HFF-Myc (cell line): Measurements from ENCODE around the gene HSP90B1.
A peak's percentile ranks its signal among the peaks of the same experiment; 100 is the strongest.

Experiments
- DNase-seq: peaks from one replicate; pipeline ENCODE4 v3.0.0-alpha.2; 2011; ENCODE audit warnings: low read depth; ENCODE audit errors: extremely low read depth
- H3K4me3 ChIP-seq: replicated peaks from 2 replicates; pipeline ENCODE4 v1.5.1; 2011; ENCODE audit warnings: low read depth, mild to moderate bottlenecking, control low read depth, low read length
- TF ChIP-seq, protein P1 (sequence below): IDR thresholded peaks from 2 replicates; pipeline ENCODE4 v1.5.1; 2012; ENCODE audit warnings: mild to moderate bottlenecking, low read depth, low read length, control low read depth; ENCODE audit errors: missing control alignments

HSP90B1 gene

GRCh38 chr12:103929046-103929783 is 995 bp upstream of the HSP90B1 start:
- peak overlapping the region; percentile 88 for H3K4me3 ChIP-seq
- TF ChIP-seq, protein P1, sequence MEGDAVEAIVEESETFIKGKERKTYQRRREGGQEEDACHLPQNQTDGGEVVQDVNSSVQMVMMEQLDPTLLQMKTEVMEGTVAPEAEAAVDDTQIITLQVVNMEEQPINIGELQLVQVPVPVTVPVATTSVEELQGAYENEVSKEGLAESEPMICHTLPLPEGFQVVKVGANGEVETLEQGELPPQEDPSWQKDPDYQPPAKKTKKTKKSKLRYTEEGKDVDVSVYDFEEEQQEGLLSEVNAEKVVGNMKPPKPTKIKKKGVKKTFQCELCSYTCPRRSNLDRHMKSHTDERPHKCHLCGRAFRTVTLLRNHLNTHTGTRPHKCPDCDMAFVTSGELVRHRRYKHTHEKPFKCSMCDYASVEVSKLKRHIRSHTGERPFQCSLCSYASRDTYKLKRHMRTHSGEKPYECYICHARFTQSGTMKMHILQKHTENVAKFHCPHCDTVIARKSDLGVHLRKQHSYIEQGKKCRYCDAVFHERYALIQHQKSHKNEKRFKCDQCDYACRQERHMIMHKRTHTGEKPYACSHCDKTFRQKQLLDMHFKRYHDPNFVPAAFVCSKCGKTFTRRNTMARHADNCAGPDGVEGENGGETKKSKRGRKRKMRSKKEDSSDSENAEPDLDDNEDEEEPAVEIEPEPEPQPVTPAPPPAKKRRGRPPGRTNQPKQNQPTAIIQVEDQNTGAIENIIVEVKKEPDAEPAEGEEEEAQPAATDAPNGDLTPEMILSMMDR, result no peak
- DNase-seq, result peak; percentile 90

GRCh38 chr12:103929784-103930033 is 501 bp upstream of the HSP90B1 start:
- TF ChIP-seq, protein P1, result no peak
- peak overlapping the region; percentile 88 for H3K4me3 ChIP-seq

DNA sequence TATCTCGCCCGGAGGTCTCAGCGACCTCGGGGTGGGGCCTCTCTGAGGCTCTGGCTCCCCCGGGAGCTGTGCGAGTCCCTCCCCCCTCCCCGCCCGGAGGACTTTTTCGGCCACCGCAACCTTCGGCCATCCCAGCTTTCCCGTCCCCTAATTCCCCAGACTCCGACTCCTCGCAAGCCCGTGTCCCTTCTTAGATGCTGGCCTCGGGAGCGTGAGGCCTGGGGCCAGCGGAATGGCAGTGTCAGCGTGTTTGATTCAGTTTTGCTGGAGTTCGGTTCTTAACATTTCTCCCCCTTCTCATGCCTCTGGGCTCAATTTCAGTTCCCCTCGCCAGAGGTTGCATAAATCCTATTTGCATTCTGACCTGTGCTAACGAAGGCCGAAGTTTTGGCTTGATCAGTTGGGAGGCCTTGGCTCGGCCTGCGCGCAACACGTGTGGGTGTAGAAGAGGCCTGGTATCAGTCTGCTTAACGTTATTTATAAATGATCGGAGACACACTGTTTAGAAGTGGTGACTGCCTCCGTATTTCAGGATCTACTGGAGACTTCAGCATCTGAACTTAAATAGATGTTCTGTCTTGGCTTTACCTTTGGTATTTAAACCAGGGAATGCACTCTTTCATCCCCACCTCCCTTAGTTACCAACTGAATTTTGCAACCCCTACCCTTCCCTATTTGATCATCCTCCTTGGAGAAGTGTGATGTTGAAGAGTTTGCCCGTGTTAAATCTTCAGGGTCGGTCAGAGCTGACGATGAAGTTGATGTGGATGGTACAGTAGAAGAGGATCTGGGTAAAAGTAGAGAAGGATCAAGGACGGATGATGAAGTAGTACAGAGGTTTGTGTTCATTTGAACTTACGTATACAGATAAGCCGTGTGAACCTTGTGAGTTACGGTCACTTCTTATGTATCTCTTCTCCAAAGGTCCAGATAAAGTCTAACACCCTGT is 851 bp downstream of the HSP90B1 start:
- TF ChIP-seq, protein P1, result no peak
- H3K4me3 ChIP-seq, result peak overlapping the region; percentile 88
- DNase-seq, result no peak

More at GRCh38 chr12:103929784-103930033, 501 bp upstream of the HSP90B1 start:
- DNase-seq, result no peak

DNA sequence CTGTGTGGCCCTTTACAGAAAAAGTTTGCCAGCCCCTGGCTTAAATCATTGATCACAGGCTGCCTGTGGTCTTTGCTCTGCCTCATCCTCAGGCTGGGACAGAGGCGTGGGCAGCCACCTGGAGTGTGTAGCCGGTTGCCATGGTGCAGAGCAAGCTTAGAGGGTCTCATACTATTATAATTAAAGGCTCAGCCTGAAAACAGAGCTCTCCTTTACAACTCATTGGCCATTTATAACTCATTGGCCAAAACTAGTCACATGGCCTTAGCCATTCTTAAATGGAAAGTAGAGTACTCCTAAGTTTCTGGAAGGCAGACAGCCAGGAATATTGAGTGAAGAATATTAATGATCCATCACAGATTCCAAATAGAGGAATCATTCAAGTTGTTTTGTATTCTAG is 3.0 kb downstream of the HSP90B1 start:
- no peak for DNase-seq
- TF ChIP-seq, protein P1, result no peak
- peak overlapping the region; percentile 88 for H3K4me3 ChIP-seq

- DNase-seq, result no peak
- H3K4me3 ChIP-seq, result no peak overlapping the region
- TF ChIP-seq, protein P1, result no peak
Observed at GRCh38 chr12:103936679-103937078, 6.5 kb downstream of the HSP90B1 start.

GRCh38 chr12:103944964-103945363 is 14.8 kb downstream of the HSP90B1 start:
- no peak overlapping the region for H3K4me3 ChIP-seq
- TF ChIP-seq, protein P1, result no peak
- DNase-seq, result no peak
